Peyer's patch (tissue), 4 donors: ENCODE measurements around the gene ZNFX1. TPM values are rescaled to one million over a fixed set of nuclear protein-coding genes. Genes with fewer than 3 reads are reported as not detected.

Experiments
- DNase-seq, 3 donors: peaks; one replicate each; pipeline ENCODE4 v3.0.0-alpha.2; 2017 to 2019
- H3K27ac ChIP-seq, 4 donors: fragments of 200-600 bp; sonication (generic); one replicate each; pipeline ENCODE4 v1.5.1; 2016 to 2019
- H3K27me3 ChIP-seq, 2 donors: fragments of 200-600 bp; sonication (generic); one replicate each; pipeline ENCODE4 v1.5.1; 2019
- H3K36me3 ChIP-seq, 3 donors: fragments of 200-600 bp; sonication (generic); one replicate each; pipeline ENCODE4 v1.5.1; 2016 to 2019
- H3K4me1 ChIP-seq, 4 donors: fragments of 200-600 bp; sonication (generic); one replicate each; pipeline ENCODE4 v1.5.1; 2016 to 2019
- H3K4me3 ChIP-seq, 4 donors: fragments of 200-600 bp; sonication (generic); 1 replicate in 3 of 4; 2 replicates in 1 of 4; pipeline ENCODE4 v1.5.1; 2016 to 2019; ENCODE audit warnings: mild to moderate bottlenecking in 1 of 4
- H3K9me3 ChIP-seq, 4 donors: fragments of 200-600 bp; sonication (generic); one replicate each; pipeline ENCODE4 v1.5.1; 2016 to 2019; ENCODE audit warnings: mild to moderate bottlenecking in 1 of 4
- POLR2A ChIP-seq, 2 donors: fragments of 450-650 bp; IDR thresholded peaks; one replicate each; pipeline ENCODE4 v1.5.1; 2017; ENCODE audit warnings: antibody characterized with exemption in 2 of 2, mild to moderate bottlenecking in 2 of 2, moderate library complexity in 2 of 2
- total RNA-seq, 4 donors: library from RNA; depleted of rRNA; stranded (reverse); fragments of >200 nt; gene quantifications; one replicate each; pipeline ENCODE4 v1.1.0, GENCODE V29; 2016
- TF ChIP-seq, protein P1 (sequence below), 6 experiments: fragments of 450-650 bp in 4 of 6; fragments of 200-600 bp in 2 of 6; sonication (generic) in 1 of 6; IDR thresholded peaks; one replicate each; pipeline ENCODE4 v1.5.1; 2017 to 2019; ENCODE audit warnings: antibody characterized with exemption in 6 of 6, mild to moderate bottlenecking in 3 of 6, moderate library complexity in 1 of 6

Gene ZNFX1
- total RNA-seq, 4 donors from 2014 or later = 33.4 to 40.3 (median 36.4) TPM

DNA sequence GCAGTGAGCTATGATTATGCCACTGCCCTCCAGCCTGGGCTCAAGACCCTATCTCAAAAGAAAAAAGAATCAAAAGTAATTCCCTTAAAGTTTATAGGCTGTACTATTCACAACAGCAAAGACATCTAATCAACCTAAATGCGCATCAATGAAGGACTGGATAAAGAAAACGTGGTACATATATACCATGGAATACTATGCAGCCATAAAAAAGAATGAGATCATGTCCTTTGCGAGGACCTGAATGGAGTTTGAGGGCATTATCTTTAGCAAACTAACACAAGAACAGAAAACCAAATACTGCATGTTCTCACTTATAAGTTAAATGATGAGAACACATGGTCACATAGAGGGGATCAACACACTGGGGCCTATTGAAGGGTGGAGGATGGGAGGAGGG, 16.7 kb downstream of the ZNFX1 start:
- H3K27me3 ChIP-seq = no peaks in the 10 kb centered on the region
- peaks cover 0 to 94% (median 4%) of the 10 kb centered on the region in 3 donors for H3K36me3 ChIP-seq
- H3K27ac ChIP-seq = no peak overlapping the region
- no peaks in the 10 kb centered on the region for H3K9me3 ChIP-seq
- H3K4me1 ChIP-seq = no peaks in the 10 kb centered on the region
- H3K4me3 ChIP-seq = no peak overlapping the region
- DNase-seq = no peak
- TF ChIP-seq POLR2A (IDR thresholded peaks at IDR 0.05) = no peak
- TF ChIP-seq, protein P1, sequence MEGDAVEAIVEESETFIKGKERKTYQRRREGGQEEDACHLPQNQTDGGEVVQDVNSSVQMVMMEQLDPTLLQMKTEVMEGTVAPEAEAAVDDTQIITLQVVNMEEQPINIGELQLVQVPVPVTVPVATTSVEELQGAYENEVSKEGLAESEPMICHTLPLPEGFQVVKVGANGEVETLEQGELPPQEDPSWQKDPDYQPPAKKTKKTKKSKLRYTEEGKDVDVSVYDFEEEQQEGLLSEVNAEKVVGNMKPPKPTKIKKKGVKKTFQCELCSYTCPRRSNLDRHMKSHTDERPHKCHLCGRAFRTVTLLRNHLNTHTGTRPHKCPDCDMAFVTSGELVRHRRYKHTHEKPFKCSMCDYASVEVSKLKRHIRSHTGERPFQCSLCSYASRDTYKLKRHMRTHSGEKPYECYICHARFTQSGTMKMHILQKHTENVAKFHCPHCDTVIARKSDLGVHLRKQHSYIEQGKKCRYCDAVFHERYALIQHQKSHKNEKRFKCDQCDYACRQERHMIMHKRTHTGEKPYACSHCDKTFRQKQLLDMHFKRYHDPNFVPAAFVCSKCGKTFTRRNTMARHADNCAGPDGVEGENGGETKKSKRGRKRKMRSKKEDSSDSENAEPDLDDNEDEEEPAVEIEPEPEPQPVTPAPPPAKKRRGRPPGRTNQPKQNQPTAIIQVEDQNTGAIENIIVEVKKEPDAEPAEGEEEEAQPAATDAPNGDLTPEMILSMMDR (IDR thresholded peaks at IDR 0.05) = no peak

DNA sequence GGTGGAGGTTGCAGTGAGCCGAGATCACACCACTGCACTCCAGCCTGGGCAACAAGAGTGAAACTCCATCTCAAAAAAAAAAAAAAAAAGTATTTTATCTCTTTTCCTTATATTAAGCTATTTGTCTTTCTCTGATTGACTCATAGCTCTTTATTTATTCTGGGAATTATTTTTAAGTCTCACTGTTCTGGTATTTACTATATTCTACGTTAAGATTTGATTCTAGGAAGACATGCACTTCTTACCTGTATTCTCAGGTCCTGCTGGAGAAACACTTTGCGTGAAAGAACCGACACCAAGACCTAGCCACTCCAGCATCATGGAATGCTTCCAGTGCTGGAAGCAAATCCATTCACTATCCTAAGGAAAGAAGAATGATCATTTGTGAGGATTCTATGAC, 17.6 kb downstream of the ZNFX1 start:
- H3K27me3 ChIP-seq = no peaks in the 10 kb centered on the region
- H3K9me3 ChIP-seq = no peaks in the 10 kb centered on the region
- H3K36me3 ChIP-seq = peaks cover 0 to 98% (median 4%) of the 10 kb centered on the region in 3 donors
- no peaks in the 10 kb centered on the region for H3K4me1 ChIP-seq
- no peak overlapping the region for H3K27ac ChIP-seq
- no peak overlapping the region for H3K4me3 ChIP-seq
- TF ChIP-seq, protein P1 (IDR thresholded peaks at IDR 0.05) = no peak
- no peak for TF ChIP-seq POLR2A (IDR thresholded peaks at IDR 0.05)
- no peak for DNase-seq

DNA sequence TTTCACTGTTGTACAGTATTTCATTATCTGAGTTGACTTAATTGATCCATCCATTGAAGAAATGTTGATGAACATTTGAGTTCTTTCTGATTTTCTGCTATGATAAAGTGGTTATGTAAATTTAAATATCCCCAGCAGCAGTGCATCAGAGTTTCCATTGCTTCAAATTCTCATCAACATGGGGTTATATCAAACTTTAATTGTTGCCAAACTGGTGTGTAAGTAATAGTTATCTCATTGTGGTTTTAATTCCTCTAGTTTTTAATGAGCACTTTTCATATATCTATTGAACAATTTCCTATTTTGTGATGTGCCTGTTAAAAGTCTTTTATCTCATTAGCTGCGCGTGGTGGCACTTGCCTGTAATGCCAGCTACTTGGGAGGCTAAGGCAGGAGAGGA, 18.1 kb downstream of the ZNFX1 start:
- Histone ChIP-seq H3K9me3 (no peaks in the 10 kb centered on the region), H3K36me3 (peaks cover 0 to 98% (median 4%) of the 10 kb centered on the region in 3 donors), H3K27ac (no peak overlapping the region), H3K4me3 (no peak overlapping the region), H3K27me3 (no peaks in the 10 kb centered on the region), H3K4me1 (no peaks in the 10 kb centered on the region)
- no peak for TF ChIP-seq POLR2A (IDR thresholded peaks at IDR 0.05)
- DNase-seq = no peak

DNA sequence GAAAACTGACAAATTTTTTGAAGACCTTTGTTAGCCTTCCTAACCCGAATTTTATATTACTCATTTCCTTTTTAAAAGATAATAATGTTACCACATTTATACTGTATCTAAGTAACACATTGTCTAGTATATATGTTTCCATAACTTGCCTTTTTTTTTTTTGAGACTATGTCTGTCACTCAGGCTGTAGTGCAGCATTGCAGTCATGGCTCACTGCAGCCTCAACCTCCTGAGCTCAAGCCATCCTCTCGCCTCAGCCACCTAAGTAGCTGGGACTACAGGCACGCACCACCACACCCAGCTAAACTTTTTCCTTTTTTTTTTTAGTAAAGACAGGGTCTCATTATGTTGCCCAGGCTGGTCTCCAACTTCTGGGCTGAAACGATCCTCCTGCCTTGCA, 18.6 kb downstream of the ZNFX1 start:
- TF ChIP-seq, protein P1 (IDR thresholded peaks at IDR 0.05) = no peak
- TF ChIP-seq POLR2A (IDR thresholded peaks at IDR 0.05) = no peak
- DNase-seq = no peak
- Histone ChIP-seq H3K36me3 (peaks cover 0 to 98% (median 4%) of the 10 kb centered on the region in 3 donors), H3K4me3 (no peak overlapping the region), H3K27me3 (no peaks in the 10 kb centered on the region), H3K9me3 (no peaks in the 10 kb centered on the region), H3K4me1 (no peaks in the 10 kb centered on the region), H3K27ac (no peak overlapping the region)

DNA sequence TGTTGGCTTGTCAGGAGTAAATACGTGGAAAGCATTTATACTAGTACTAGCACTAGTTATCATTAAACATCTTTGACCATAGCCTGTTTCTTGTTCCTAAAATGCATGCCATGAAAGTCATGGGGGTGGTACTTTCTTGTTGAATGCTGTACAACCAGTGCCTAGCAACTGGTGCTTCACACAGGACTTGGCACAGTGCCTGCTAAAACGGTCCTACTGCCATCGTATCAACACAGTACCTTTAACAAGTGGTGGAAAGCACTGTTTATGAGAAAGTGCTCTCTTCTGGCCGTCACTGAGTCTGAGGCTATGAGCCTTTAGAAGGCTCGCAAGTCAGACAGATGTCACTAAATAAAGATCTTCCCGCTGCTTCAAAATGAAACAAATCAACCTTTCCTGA, 21.6 kb downstream of the ZNFX1 start:
- H3K4me1 ChIP-seq = no peaks in the 10 kb centered on the region
- H3K27ac ChIP-seq = no peak overlapping the region
- TF ChIP-seq POLR2A (IDR thresholded peaks at IDR 0.05) = no peak
- TF ChIP-seq, protein P1 (IDR thresholded peaks at IDR 0.05) = no peak
- H3K27me3 ChIP-seq = no peaks in the 10 kb centered on the region
- H3K36me3 ChIP-seq = peaks cover 0 to 100% (median 0%) of the 10 kb centered on the region in 3 donors
- no peaks in the 10 kb centered on the region for H3K9me3 ChIP-seq
- no peak for DNase-seq
- no peak overlapping the region for H3K4me3 ChIP-seq

DNA sequence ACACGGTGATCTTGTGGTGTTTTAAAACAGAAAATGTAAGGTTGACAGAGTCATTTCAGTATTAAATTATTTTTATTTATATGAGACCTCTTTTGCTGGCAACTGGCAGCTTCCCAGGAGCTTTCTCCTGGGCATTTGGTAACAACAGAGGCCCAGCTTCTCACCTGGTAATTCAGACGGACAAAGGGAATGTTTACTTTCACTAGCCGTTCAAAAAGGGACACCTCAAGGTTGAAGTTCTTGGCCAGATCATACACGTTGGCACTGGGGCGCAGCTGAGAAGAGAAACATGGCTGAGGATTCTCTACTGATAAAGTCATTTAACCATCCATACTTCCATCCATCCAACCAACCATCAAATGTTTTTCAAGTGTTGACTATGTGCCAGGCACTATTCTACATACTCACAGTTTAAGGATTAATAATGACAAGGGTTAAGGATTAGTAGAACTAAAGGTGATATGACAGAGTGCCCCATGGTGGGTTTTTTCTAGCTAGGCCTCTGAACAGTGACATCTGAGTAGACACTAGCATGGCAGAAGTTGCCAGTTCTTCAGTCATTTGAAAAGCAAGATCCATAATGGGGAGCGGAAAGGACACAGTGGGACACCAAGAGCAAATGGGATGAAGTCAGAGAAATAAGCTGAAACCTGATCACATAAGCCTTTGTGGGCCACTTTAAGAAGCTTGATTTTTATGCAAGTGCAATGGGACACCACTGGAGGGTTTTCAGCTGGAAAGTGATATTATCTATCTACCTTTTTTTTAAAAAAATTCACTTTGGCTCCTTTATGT, 25.1 kb downstream of the ZNFX1 start:
- Histone ChIP-seq H3K4me1 (no peaks in the 10 kb centered on the region), H3K27ac (no peak overlapping the region), H3K4me3 (no peak overlapping the region), H3K27me3 (no peaks in the 10 kb centered on the region), H3K9me3 (no peaks in the 10 kb centered on the region), H3K36me3 (peaks cover 0 to 100% (median 0%) of the 10 kb centered on the region in 3 donors)
- no peak for DNase-seq
- TF ChIP-seq, protein P1 (IDR thresholded peaks at IDR 0.05) = no peak
- no peak for TF ChIP-seq POLR2A (IDR thresholded peaks at IDR 0.05)
